Activated effector memory CD4-positive, alpha-beta T cell treated with Interleukin-2 at 50 U/mL for 16 hours (primary cell): ENCODE data around the gene CDC42BPA.
"Not testable (repeated sequence)": the region's sequence is repeated elsewhere in the genome, so short reads cannot be mapped to it uniquely, and the experiment has no call there.

Experiments used
- DNase-seq: peaks from one replicate; pipeline ENCODE4 v3.0.0-alpha.2; 2020

The CDC42BPA gene

GRCh38 chr1:227127891-227128290 is 190.4 kb downstream of the CDC42BPA start:
- no peak for DNase-seq

GRCh38 chr1:227125929-227126545 is 192.3 kb downstream of the CDC42BPA start:
- no peak for DNase-seq

DNA sequence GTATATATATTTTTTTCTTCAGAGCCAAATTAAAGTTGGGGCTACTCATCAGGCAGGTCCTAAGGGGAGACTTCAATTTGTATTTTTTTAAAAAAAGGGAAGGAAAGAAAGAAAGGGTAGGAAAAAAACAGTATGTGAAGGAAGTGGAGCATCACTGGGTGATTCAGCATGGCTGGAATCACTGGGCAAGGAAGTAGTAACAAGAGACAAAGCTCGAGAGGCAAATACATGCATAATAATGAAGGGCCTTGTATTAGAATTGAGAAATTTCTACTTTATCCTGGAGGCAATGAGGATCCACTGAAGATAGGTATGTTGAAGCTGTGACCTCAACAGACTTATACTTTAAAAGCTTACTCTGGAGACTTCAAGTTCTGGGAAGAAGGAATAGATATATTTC is 193.8 kb downstream of the CDC42BPA start:
- DNase-seq = no peak

DNA sequence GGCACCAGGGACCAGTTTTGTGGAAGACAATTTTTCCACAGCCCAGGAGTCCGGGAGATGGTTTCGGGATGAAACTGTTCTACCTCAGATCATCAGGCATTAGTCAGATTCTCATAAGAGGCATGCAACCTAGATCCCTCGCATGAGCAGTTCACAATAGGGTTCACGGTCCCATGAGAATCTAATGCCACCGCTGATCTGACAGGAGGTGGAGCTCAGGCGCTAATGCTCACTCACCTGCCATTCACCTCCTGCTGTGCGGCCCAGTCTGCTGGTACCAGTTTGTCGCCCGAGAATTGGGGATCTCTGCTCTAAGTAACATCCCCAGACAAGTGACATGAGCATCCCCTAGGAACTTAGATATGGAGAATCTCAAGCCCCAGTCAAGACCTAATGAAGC is 197.5 kb downstream of the CDC42BPA start:
- no peak for DNase-seq

- DNase-seq = no peak
Observed at GRCh38 chr1:227112538-227112937, 205.8 kb downstream of the CDC42BPA start.

GRCh38 chr1:227111782-227112181 is 206.5 kb downstream of the CDC42BPA start:
- DNase-seq = no peak

- DNase-seq = not testable (repeated sequence)
Observed at GRCh38 chr1:227105291-227105690, 213.0 kb downstream of the CDC42BPA start.

GRCh38 chr1:227102056-227102455 is 216.2 kb downstream of the CDC42BPA start:
- no peak for DNase-seq

GRCh38 chr1:227094249-227094966 is 223.9 kb downstream of the CDC42BPA start:
- DNase-seq = no peak

- DNase-seq = no peak
Observed at GRCh38 chr1:227093309-227093708, 225.0 kb downstream of the CDC42BPA start.

DNA sequence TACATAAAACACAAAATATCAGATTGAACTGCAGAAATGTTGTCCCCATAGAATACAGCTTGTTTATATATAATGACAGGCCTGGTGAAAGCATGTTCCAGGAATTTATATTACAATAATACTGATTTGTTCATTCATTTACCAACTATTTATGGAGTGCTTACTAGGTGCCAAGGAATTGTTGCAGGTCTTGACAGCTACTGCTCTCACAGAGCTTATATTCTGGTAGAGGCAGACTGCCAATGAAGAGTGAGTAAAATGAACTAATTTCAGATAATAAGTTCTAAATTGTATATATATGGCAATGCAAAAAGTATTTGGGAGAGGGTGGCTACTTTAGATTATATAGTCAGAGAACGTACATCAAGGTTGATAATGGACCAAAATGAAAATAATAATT is 226.2 kb downstream of the CDC42BPA start:
- no peak for DNase-seq

GRCh38 chr1:227086636-227087035 is 231.7 kb downstream of the CDC42BPA start:
- no peak for DNase-seq

- DNase-seq = no peak
Observed at GRCh38 chr1:227082999-227083746, 235.1 kb downstream of the CDC42BPA start.

DNA sequence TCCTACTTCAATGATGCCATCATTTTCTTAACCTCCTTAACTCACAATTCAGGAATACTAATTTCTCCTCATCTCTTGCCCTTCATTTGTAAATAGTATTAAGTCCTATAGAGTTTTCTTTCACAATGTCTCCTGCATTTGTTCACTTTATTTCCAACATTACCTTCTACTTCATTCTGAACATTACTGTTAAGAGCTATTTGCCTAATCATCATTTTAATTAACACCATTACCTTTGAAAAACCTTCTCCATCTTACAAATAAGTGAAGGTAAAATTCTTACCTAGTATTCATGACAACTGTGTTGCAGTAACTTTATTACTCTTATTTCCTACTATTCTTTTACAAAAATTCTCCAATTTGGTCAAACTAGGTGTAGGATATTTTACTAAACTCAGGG is 240.5 kb downstream of the CDC42BPA start:
- DNase-seq = no peak

DNA sequence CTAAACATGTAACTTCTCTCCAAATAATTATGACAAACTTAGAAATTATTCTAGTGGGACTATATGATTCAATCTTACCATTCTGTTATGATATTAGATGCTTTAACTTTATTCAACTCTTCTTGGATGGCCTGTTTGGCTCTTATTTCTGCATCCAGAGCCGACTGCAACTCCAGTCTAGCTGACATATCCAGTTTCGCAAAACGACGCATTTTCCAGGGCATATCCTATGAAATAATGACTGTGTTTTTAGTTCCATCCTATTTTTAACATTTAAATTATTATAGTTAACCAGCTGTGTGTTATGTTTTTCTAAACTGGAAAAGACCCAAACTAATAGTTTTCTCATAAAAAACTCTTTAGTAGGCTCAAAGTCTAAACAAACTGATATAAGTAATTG is 244.5 kb downstream of the CDC42BPA start:
- DNase-seq = no peak

GRCh38 chr1:227072991-227073390 is 245.3 kb downstream of the CDC42BPA start:
- DNase-seq = no peak

DNA sequence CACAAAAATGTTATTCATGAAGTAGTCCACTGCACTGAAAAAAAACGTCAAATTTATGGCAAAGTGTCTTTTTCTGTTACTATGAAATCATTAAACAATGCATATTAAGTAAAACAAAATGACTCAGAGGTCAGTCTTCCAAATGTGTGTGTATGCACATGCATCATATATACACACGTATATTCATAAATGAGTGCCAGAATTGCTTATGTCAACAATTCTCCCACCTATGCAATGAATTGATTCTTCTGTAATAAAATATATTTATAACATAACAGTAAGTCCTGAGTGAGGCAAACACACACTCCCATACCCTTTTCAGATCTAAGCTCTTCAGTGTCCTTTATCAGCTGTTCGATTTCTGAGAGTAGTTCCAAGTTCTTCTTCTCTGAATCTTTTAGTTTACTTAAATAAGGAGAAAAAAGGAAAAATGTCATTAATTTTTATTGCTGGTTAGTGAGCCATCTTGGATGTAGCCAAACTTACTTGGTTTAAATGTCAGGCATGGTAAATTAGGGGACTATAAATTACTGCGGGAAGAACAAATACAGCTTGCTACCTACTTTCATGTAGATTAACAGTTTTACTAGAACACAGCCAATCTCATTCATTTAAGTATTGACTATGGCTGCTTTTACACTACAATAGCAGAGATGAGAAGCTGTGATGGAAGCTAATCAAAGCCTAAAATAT is 246.3 kb downstream of the CDC42BPA start:
- DNase-seq = no peak

DNA sequence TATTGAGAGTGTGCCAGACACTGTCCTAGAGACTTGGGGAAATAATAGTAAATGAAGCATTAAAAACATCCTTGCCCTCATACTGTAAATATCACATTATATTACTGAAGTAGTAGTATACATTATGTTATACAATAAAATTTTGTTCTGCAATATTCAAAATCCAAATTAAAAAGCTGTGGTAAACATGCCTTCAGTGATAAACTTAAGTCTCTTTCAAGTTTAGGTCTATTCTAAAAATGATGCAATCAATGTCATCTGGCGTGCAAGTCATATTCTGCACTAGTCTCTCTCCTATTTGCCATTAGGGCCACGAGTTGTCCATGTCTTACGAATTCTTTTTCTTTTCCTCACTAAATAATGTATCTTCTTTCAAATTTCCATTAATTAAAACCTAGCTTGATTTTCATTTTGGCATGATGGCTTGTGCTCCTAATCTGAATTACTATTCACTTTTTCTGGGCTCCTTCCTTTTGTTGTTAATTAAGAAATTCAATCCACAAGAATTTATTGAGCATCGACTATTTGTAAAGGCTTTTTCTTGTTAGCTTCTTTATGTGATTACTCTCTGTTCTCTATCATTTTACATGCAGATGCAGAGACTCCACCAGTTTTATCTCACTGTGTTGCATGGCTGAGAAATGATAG is 247.5 kb downstream of the CDC42BPA start:
- no peak for DNase-seq

DNA sequence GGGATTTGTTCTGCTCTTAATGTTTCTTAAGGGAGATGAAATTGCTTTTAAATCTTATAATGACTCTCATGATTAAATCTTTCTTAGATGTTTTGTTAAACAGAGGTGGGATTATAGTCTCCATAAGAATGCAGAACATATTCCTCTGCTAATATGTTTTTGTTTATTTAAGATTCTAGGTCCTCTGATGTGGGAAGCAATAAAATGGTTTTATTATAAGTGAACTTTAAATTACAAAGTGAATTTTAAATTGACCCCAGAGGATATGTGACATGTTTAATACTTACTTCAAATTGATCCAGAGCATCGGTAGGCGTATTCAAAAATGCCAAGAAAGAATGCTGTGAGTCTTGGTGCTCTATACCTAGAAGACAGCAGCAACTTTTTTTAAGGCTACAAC is 248.8 kb downstream of the CDC42BPA start:
- DNase-seq = no peak

DNA sequence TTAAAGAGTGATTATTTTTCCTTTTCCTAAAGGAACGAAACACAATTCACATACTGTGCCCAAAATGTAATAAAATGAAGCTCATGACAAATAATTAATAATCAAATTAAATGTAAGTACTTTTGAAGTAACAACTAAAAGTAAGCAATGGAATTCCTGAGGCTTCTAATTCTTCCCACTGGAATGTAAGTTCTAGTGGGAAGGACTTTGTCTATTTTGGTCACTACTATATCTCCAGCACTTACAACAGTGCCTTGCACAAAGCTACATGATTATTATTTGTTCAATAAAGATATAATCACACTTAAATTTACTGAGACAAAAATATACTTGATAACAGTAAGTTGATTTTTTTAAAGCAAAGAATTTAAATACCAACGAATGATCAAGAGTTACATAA is 249.4 kb downstream of the CDC42BPA start:
- no peak for DNase-seq

- DNase-seq = no peak
Observed at GRCh38 chr1:227066999-227067398, 251.3 kb downstream of the CDC42BPA start.

DNA sequence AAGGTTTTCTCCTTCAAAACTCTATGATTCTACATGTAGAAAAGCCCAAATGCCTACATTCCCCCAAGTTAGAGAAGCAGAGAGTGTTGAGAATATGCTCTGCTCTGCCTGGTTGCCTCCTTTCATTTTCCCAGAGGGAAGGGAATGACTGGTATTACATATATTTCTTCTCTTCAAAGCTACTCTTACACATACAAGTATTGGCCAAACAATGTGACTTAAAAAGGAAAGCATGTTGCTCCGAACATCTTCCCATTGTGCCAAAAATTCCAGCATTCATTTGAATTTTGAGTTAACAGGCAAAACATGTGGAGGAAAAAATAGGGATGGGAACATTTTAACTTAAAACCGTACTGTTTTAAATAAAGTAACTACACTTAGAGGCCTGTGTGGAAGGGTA is 253.0 kb downstream of the CDC42BPA start:
- DNase-seq = no peak

DNA sequence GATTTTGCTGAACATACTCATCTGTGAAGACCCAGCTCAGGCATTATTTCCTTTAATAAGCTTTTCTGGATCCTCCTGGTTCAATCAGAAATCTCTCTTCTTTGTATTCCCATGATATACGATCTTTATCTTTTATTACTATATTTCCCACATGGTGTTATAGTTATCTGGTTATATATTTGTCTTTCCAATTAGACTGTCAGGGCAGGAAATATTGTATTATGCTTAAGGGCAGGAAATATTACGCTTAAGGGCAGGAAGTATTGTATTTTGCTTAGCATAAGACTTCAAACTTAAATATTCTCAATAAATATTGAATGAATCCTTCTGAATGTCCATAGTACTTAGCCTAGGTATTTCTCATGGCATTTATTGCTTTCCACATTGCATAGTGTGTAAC is 256.0 kb downstream of the CDC42BPA start:
- DNase-seq = no peak
